ENCODE results near the gene PREX1. TPM values are rescaled to one million over a fixed set of nuclear protein-coding genes. Genes with fewer than 3 reads are reported as not detected.

PREX1 gene
- polyA plus RNA-seq, 1 donor (not counting 4 experiments of a cell fraction or from before 2014, with no cell fraction given): 0.22 TPM

DNA sequence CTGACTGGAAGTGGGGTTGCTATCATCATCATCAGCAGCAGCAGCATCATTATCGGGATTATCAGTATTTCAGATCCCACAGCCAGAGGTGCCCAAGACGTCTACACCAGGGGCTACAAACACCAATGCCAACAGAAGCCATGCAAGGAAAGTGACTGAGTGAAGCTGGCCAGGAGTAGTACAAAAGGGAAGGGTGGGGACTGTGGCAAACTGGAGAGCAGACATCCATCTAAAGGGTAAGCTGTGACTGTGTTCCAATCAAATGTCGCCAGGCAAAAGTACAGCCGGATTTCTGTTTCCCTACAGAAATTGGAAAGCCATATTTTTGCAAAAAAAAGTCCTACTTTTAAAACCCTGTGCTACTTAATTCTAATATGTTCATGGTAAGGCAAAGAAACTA lies 50.0 kb downstream of the PREX1 start:
- no peaks in the 10 kb centered on the region for H4K20me1 ChIP-seq (ENCODE audit: control insufficient read depth, extremely low read depth, insufficient read depth, low read length)
- H3K27me3 ChIP-seq (ENCODE audit: control insufficient read depth, extremely low read depth, insufficient read depth, low read length): peaks cover 2% of the 10 kb centered on the region
- no peaks in the 10 kb centered on the region for H3K79me2 ChIP-seq (ENCODE audit: control insufficient read depth, insufficient read depth, low read length)
- no peaks in the 10 kb centered on the region for H3K4me1 ChIP-seq (ENCODE audit: control insufficient read depth, extremely low read depth, insufficient read depth, low read length)
- H3K4me2 ChIP-seq (ENCODE audit: control insufficient read depth, extremely low read depth, insufficient read depth, low read depth, low read length): no peak overlapping the region
- no peak overlapping the region for H3K27ac ChIP-seq (ENCODE audit: control insufficient read depth, insufficient read depth, low read length)
- no peaks in the 10 kb centered on the region for H3K36me3 ChIP-seq (ENCODE audit: control insufficient read depth in 2 of 2, extremely low read depth in 1 of 2, insufficient read depth in 2 of 2, low read length in 2 of 2)
- no peak overlapping the region for H3K4me3 ChIP-seq (ENCODE audit: control insufficient read depth in 2 of 3, extremely low read depth in 1 of 3, insufficient read depth in 2 of 3, low read depth in 1 of 3, low read length in 3 of 3)
- no peaks in the 10 kb centered on the region for H3K9me3 ChIP-seq (ENCODE audit: control insufficient read depth, low read depth, low read length)
- H2AFZ ChIP-seq (ENCODE audit: control insufficient read depth, low read length): no peak overlapping the region
- dilution Hi-C loops (cut with MboI; ENCODE audit: extremely low pct_ligation_motif_present, low sequenced_read_pairs): no loop called here
- FAIRE-seq (no peak), DNase-seq (ENCODE audit: low read depth, low spot score) (no peak)
- no peak for TF ChIP-seq EZH2 (IDR thresholded peaks at IDR 0.05; ENCODE audit: low read length)
- TF ChIP-seq, protein P1, sequence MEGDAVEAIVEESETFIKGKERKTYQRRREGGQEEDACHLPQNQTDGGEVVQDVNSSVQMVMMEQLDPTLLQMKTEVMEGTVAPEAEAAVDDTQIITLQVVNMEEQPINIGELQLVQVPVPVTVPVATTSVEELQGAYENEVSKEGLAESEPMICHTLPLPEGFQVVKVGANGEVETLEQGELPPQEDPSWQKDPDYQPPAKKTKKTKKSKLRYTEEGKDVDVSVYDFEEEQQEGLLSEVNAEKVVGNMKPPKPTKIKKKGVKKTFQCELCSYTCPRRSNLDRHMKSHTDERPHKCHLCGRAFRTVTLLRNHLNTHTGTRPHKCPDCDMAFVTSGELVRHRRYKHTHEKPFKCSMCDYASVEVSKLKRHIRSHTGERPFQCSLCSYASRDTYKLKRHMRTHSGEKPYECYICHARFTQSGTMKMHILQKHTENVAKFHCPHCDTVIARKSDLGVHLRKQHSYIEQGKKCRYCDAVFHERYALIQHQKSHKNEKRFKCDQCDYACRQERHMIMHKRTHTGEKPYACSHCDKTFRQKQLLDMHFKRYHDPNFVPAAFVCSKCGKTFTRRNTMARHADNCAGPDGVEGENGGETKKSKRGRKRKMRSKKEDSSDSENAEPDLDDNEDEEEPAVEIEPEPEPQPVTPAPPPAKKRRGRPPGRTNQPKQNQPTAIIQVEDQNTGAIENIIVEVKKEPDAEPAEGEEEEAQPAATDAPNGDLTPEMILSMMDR (optimal IDR thresholded peaks at IDR 0.05 in 1 of 3, IDR thresholded peaks at IDR 0.05 in 1 of 3, conservative IDR thresholded peaks at IDR 0.05 in 1 of 3; ENCODE audit: extremely low read depth in 1 of 3, insufficient read depth in 2 of 3, low read length in 3 of 3): no peak
- H3K9me1 ChIP-seq (ENCODE audit: control insufficient read depth, extremely low read depth, insufficient read depth, low read length): no peaks in the 10 kb centered on the region
- H3K9ac ChIP-seq (ENCODE audit: control insufficient read depth, extremely low read depth, insufficient read depth, low read length): no peak overlapping the region

DNA sequence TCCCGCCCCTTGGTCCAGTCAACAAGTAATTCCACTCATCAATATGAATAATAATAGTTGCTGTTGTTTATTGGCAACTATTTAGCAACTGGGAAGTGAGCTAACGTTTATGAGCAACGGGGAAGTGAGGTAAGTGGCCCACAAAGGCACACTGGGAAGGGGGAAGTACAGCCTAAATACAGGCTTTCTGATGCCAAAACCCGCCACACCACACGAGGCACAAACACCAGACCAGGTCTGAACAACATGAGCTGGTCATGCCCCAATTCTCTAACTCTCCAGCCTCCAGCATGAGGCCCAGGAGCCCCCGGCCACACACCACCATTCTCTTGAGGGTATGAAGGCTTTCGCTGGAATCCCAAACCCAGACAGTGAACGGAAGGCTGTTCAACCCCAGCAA lies 50.8 kb downstream of the PREX1 start:
- Histone ChIP-seq H3K9ac (ENCODE audit: control insufficient read depth, extremely low read depth, insufficient read depth, low read length) (no peak overlapping the region), H3K27me3 (ENCODE audit: control insufficient read depth, extremely low read depth, insufficient read depth, low read length) (peaks cover 2% of the 10 kb centered on the region), H3K9me3 (ENCODE audit: control insufficient read depth, low read depth, low read length) (no peaks in the 10 kb centered on the region), H3K4me3 (ENCODE audit: control insufficient read depth in 2 of 3, extremely low read depth in 1 of 3, insufficient read depth in 2 of 3, low read depth in 1 of 3, low read length in 3 of 3) (no peak overlapping the region), H3K4me1 (ENCODE audit: control insufficient read depth, extremely low read depth, insufficient read depth, low read length) (no peaks in the 10 kb centered on the region), H3K36me3 (ENCODE audit: control insufficient read depth in 2 of 2, extremely low read depth in 1 of 2, insufficient read depth in 2 of 2, low read length in 2 of 2) (no peaks in the 10 kb centered on the region), H3K9me1 (ENCODE audit: control insufficient read depth, extremely low read depth, insufficient read depth, low read length) (no peaks in the 10 kb centered on the region), H4K20me1 (ENCODE audit: control insufficient read depth, extremely low read depth, insufficient read depth, low read length) (no peaks in the 10 kb centered on the region), H2AFZ (ENCODE audit: control insufficient read depth, low read length) (no peak overlapping the region), H3K79me2 (ENCODE audit: control insufficient read depth, insufficient read depth, low read length) (no peaks in the 10 kb centered on the region), H3K4me2 (ENCODE audit: control insufficient read depth, extremely low read depth, insufficient read depth, low read depth, low read length) (no peak overlapping the region), H3K27ac (ENCODE audit: control insufficient read depth, insufficient read depth, low read length) (no peak overlapping the region)
- TF ChIP-seq, protein P1 (optimal IDR thresholded peaks at IDR 0.05 in 1 of 3, IDR thresholded peaks at IDR 0.05 in 1 of 3, conservative IDR thresholded peaks at IDR 0.05 in 1 of 3; ENCODE audit: extremely low read depth in 1 of 3, insufficient read depth in 2 of 3, low read length in 3 of 3): no peak
- TF ChIP-seq EZH2 (IDR thresholded peaks at IDR 0.05; ENCODE audit: low read length): no peak
- DNase-seq (ENCODE audit: low read depth, low spot score) (no peak), FAIRE-seq (no peak)
- dilution Hi-C loops (cut with MboI; ENCODE audit: extremely low pct_ligation_motif_present, low sequenced_read_pairs): no loop called here
